Immature natural killer cell (primary cell): ENCODE results near the gene NEDD4. TPM values are rescaled to one million over a fixed set of nuclear protein-coding genes. Genes with fewer than 3 reads are reported as not detected.
A peak's percentile ranks its signal among the peaks of the same experiment; 100 is the strongest.
"Not testable (repeated sequence)": the region's sequence is repeated elsewhere in the genome, so short reads cannot be mapped to it uniquely, and the experiment has no call there.

ENCODE experiments used
- DNase-seq, 3 donors: peaks; one replicate each; pipeline ENCODE4 v3.0.0; 2022; ENCODE audit warnings: mixed read lengths in 1 of 3
- H3K27ac Mint-ChIP-seq, 6 donors: one replicate each; pipeline ENCODE4 v1.8.0; 2020; ENCODE audit warnings: mixed read lengths in 6 of 6, mild to moderate bottlenecking in 5 of 6, inconsistent platforms in 4 of 6, moderate library complexity in 3 of 6
- H3K27me3 Mint-ChIP-seq, 3 donors: one replicate each; pipeline ENCODE4 v1.8.0; 2020 to 2021; ENCODE audit warnings: low read depth in 3 of 3, mild to moderate bottlenecking in 3 of 3, mixed read lengths in 3 of 3, moderate library complexity in 3 of 3, inconsistent platforms in 1 of 3
- H3K36me3 Mint-ChIP-seq, 3 donors: one replicate each; pipeline ENCODE4 v1.8.0; 2020; ENCODE audit warnings: mixed read lengths in 3 of 3, inconsistent platforms in 2 of 3, mild to moderate bottlenecking in 2 of 3
- H3K4me1 Mint-ChIP-seq, 2 donors: one replicate each; pipeline ENCODE4 v1.8.0; 2020; ENCODE audit warnings: inconsistent platforms in 2 of 2, mild to moderate bottlenecking in 2 of 2, mixed read lengths in 2 of 2, moderate library complexity in 1 of 2
- H3K4me3 Mint-ChIP-seq, 5 donors: one replicate each; pipeline ENCODE4 v1.8.0; 2020; ENCODE audit warnings: mild to moderate bottlenecking in 5 of 5, mixed read lengths in 5 of 5, inconsistent platforms in 3 of 5, moderate library complexity in 3 of 5
- H3K9me3 Mint-ChIP-seq, 6 donors: one replicate each; pipeline ENCODE4 v1.8.0; 2020; ENCODE audit warnings: mild to moderate bottlenecking in 6 of 6, mixed read lengths in 6 of 6, inconsistent platforms in 4 of 6, moderate library complexity in 3 of 6
- polyA plus RNA-seq, 3 donors: library from polyadenylated mRNA; unstranded; fragments of 300-500 nt; fragmentation: Illumina TruSeq; gene quantifications; one replicate each; pipeline ENCODE4 v1.2.3, GENCODE V29; 2021

The NEDD4 gene
- polyA plus RNA-seq, 3 donors from 2014 or later, result 3.2 to 5.1 (median 3.8) TPM

- Mint-ChIP-seq H3K27me3 (peaks cover 0 to 8% (median 8%) of the 10 kb centered on the region in 3 donors), H3K27ac (no peak overlapping the region), H3K4me3 (no peak overlapping the region), H3K9me3 (peaks cover 0 to 2% (median 0%) of the 10 kb centered on the region in 6 donors), H3K4me1 (no peaks in the 10 kb centered on the region), H3K36me3 (no peaks in the 10 kb centered on the region)
- DNase-seq, result no peak
These were observed 190.6 kb downstream of the NEDD4 start for GRCh38 chr15:55802600-55803376.

- H3K27me3 Mint-ChIP-seq, result peaks cover 0 to 9% (median 0%) of the 10 kb centered on the region in 3 donors
- H3K4me1 Mint-ChIP-seq, result no peaks in the 10 kb centered on the region
- H3K4me3 Mint-ChIP-seq, result no peak overlapping the region
- H3K36me3 Mint-ChIP-seq, result no peaks in the 10 kb centered on the region
- no peak overlapping the region for H3K27ac Mint-ChIP-seq
- no peaks in the 10 kb centered on the region for H3K9me3 Mint-ChIP-seq
- no peak for DNase-seq
These were observed 193.2 kb downstream of the NEDD4 start for GRCh38 chr15:55800216-55800615.

- no peaks in the 10 kb centered on the region for H3K36me3 Mint-ChIP-seq
These were observed 193.9 kb downstream of the NEDD4 start for GRCh38 chr15:55799291-55800212.

GRCh38 chr15:55796321-55796965, 197.0 kb downstream of the NEDD4 start:
- Mint-ChIP-seq H3K4me3 (no peak overlapping the region), H3K4me1 (no peaks in the 10 kb centered on the region), H3K36me3 (no peaks in the 10 kb centered on the region), H3K9me3 (no peaks in the 10 kb centered on the region), H3K27ac (no peak overlapping the region), H3K27me3 (peaks cover 0 to 10% (median 4%) of the 10 kb centered on the region in 3 donors)
- DNase-seq, result no peak

More at GRCh38 chr15:55799291-55800212, 193.9 kb downstream of the NEDD4 start:
- H3K4me3 Mint-ChIP-seq, result no peak overlapping the region
- no peak overlapping the region for H3K27ac Mint-ChIP-seq
- no peak for DNase-seq
- no peaks in the 10 kb centered on the region for H3K9me3 Mint-ChIP-seq
- H3K4me1 Mint-ChIP-seq, result no peaks in the 10 kb centered on the region
- H3K27me3 Mint-ChIP-seq, result peaks cover 0 to 10% (median 0%) of the 10 kb centered on the region in 3 donors

- DNase-seq, result no peak
- peaks cover 0 to under 1% (median 0%) of the 10 kb centered on the region in 3 donors for H3K36me3 Mint-ChIP-seq
- H3K4me3 Mint-ChIP-seq, result no peak overlapping the region
- H3K4me1 Mint-ChIP-seq, result no peaks in the 10 kb centered on the region
- H3K9me3 Mint-ChIP-seq, result no peaks in the 10 kb centered on the region
- H3K27me3 Mint-ChIP-seq, result peaks cover 1 to 7% (median 4%) of the 10 kb centered on the region in 3 donors
- H3K27ac Mint-ChIP-seq, result no peak overlapping the region
These were observed 198.4 kb downstream of the NEDD4 start for GRCh38 chr15:55795031-55795430.

GRCh38 chr15:55791551-55792400, 201.6 kb downstream of the NEDD4 start:
- Mint-ChIP-seq H3K9me3 (peaks cover 0 to 2% (median 0%) of the 10 kb centered on the region in 6 donors), H3K36me3 (peaks cover 0 to 3% (median 0%) of the 10 kb centered on the region in 3 donors), H3K4me1 (no peaks in the 10 kb centered on the region), H3K27ac (no peak overlapping the region), H3K4me3 (no peak overlapping the region), H3K27me3 (peaks cover 1 to 7% (median 7%) of the 10 kb centered on the region in 3 donors)
- no peak for DNase-seq

- H3K36me3 Mint-ChIP-seq, result peaks cover 0 to 3% (median 0%) of the 10 kb centered on the region in 3 donors
These were observed 204.2 kb downstream of the NEDD4 start for GRCh38 chr15:55789066-55789660.

GRCh38 chr15:55786341-55786740, 207.1 kb downstream of the NEDD4 start:
- Mint-ChIP-seq H3K27ac (no peak overlapping the region), H3K4me1 (no peaks in the 10 kb centered on the region)

More at GRCh38 chr15:55789066-55789660, 204.2 kb downstream of the NEDD4 start:
- H3K27me3 Mint-ChIP-seq, result peaks cover 1 to 7% (median 4%) of the 10 kb centered on the region in 3 donors
- H3K4me3 Mint-ChIP-seq, result no peak overlapping the region
- H3K9me3 Mint-ChIP-seq, result peaks cover 0 to 2% (median 0%) of the 10 kb centered on the region in 6 donors
- DNase-seq, result peak in 1 of 3 donors; percentile 7
- H3K27ac Mint-ChIP-seq, result no peak overlapping the region
- no peaks in the 10 kb centered on the region for H3K4me1 Mint-ChIP-seq

GRCh38 chr15:55785593-55785992, 207.8 kb downstream of the NEDD4 start:
- H3K36me3 Mint-ChIP-seq, H3K9me3 Mint-ChIP-seq, H3K4me1 Mint-ChIP-seq: not testable (repeated sequence)

More at GRCh38 chr15:55786341-55786740, 207.1 kb downstream of the NEDD4 start:
- H3K4me3 Mint-ChIP-seq, result no peak overlapping the region
- H3K36me3 Mint-ChIP-seq, result peaks cover 0 to 3% (median 0%) of the 10 kb centered on the region in 3 donors
- H3K27me3 Mint-ChIP-seq, result peaks cover 3 to 4% (median 4%) of the 10 kb centered on the region in 3 donors
- no peak for DNase-seq
- H3K9me3 Mint-ChIP-seq, result peaks cover 0 to 2% (median 0%) of the 10 kb centered on the region in 6 donors

GRCh38 chr15:55784286-55784685, 209.1 kb downstream of the NEDD4 start:
- Mint-ChIP-seq H3K9me3 (no peaks in the 10 kb centered on the region), H3K4me1 (no peaks in the 10 kb centered on the region), H3K27ac (no peak overlapping the region), H3K27me3 (peaks cover 2 to 7% (median 3%) of the 10 kb centered on the region in 3 donors), H3K4me3 (no peak overlapping the region), H3K36me3 (no peaks in the 10 kb centered on the region)
- no peak for DNase-seq

More at GRCh38 chr15:55785593-55785992, 207.8 kb downstream of the NEDD4 start:
- not testable (repeated sequence) for H3K27ac Mint-ChIP-seq, H3K4me3 Mint-ChIP-seq, H3K27me3 Mint-ChIP-seq, DNase-seq

- Mint-ChIP-seq H3K9me3 (no peaks in the 10 kb centered on the region), H3K4me3 (no peak overlapping the region), H3K27ac (no peak overlapping the region), H3K4me1 (no peaks in the 10 kb centered on the region), H3K36me3 (no peaks in the 10 kb centered on the region), H3K27me3 (peaks cover 0 to 8% (median 7%) of the 10 kb centered on the region in 3 donors)
- DNase-seq, result no peak
These were observed 210.5 kb downstream of the NEDD4 start for GRCh38 chr15:55782901-55783300.

GRCh38 chr15:55780292-55780691, 213.1 kb downstream of the NEDD4 start:
- H3K9me3 Mint-ChIP-seq, result no peaks in the 10 kb centered on the region
- no peaks in the 10 kb centered on the region for H3K4me1 Mint-ChIP-seq
- DNase-seq, result no peak
- H3K36me3 Mint-ChIP-seq, result no peaks in the 10 kb centered on the region
- H3K4me3 Mint-ChIP-seq, result no peak overlapping the region
- no peak overlapping the region for H3K27ac Mint-ChIP-seq
- peaks cover 3 to 8% (median 7%) of the 10 kb centered on the region in 3 donors for H3K27me3 Mint-ChIP-seq
